PC-3 (cell line): Measurements from ENCODE around the gene ACAN. TPM values are rescaled to one million over a fixed set of nuclear protein-coding genes. Genes with fewer than 3 reads are reported as not detected.
"Not testable (repeated sequence)": the region's sequence is repeated elsewhere in the genome, so short reads cannot be mapped to it uniquely, and the experiment has no call there.

ENCODE experiments used
- ATAC-seq: fragments of 200-7000 bp; cut with Tn5 transposase; 2 replicates; pipeline ENCODE4 v1.9.1; 2020; ENCODE audit warnings: mild to moderate bottlenecking, moderate library complexity
- BruUV-seq: library from RNA; stranded (reverse); fragments of 400-500 nt; replicated peaks from 2 replicates; lab custom pipeline; 2021; lab: Mats Ljungman, UMichigan
- CTCF ChIA-PET: fragments of 300-600 bp; sonication (Branson Sonifier 250); formaldehyde crosslinking; loops from one replicate; lab custom pipeline; 2022; ENCODE audit warnings: antibody characterized with exemption; lab: Charles Lee
- POLR2A ChIA-PET: fragments of 300-600 bp; sonication (Branson Sonifier 250); formaldehyde crosslinking; loops from one replicate; lab custom pipeline; 2022; ENCODE audit warnings: antibody characterized with exemption; ENCODE audit not compliant: unreplicated experiment; lab: Charles Lee
- DNase-seq: peaks from one replicate; pipeline ENCODE4 v3.0.0-alpha.2; 2015
- H2AFZ ChIP-seq: fragments of 300-600 bp; sonication (generic); 2 replicates; pipeline ENCODE4 v1.6.0; 2016; ENCODE audit warnings: antibody characterized with exemption, low read length
- H3F3A ChIP-seq: fragments of 300-600 bp; sonication (generic); one replicate; pipeline ENCODE4 v1.6.0; 2017; ENCODE audit warnings: antibody characterized with exemption, low read length, control low read depth, mild to moderate bottlenecking; ENCODE audit not compliant: unreplicated experiment
- H3K27ac ChIP-seq: fragments of 300-600 bp; sonication (generic); 2 replicates; pipeline ENCODE4 v1.5.1; 2016; ENCODE audit warnings: mild to moderate bottlenecking, low read length
- H3K27me3 ChIP-seq: fragments of 300-600 bp; sonication (generic); 2 replicates; pipeline ENCODE4 v1.6.1; 2016; ENCODE audit warnings: low read length, mixed read lengths
- H3K36me3 ChIP-seq: fragments of 300-600 bp; sonication (generic); 2 replicates; pipeline ENCODE4 v1.6.1; 2016; ENCODE audit warnings: low read depth, mixed run types, low read length, mixed read lengths
- H3K4me1 ChIP-seq: fragments of 300-600 bp; sonication (generic); 2 replicates; pipeline ENCODE4 v1.5.1; 2016; ENCODE audit warnings: low read length; ENCODE audit not compliant: insufficient read depth
- H3K4me2 ChIP-seq: fragments of 300-600 bp; sonication (generic); 2 replicates; pipeline ENCODE4 v1.6.0; 2016; ENCODE audit warnings: low read length
- H3K4me3 ChIP-seq: fragments of 300-600 bp; sonication (generic); 2 replicates; pipeline ENCODE4 v1.5.1; 2016; ENCODE audit warnings: mild to moderate bottlenecking, low read length, mixed read lengths
- H3K79me2 ChIP-seq: fragments of 300-600 bp; sonication (generic); 2 replicates; pipeline ENCODE4 v1.6.1; 2017; ENCODE audit warnings: low read length, mixed read lengths
- H3K9ac ChIP-seq: fragments of 300-600 bp; sonication (generic); 2 replicates; pipeline ENCODE4 v1.6.0; 2016; ENCODE audit warnings: mild to moderate bottlenecking, low read length
- H3K9me2 ChIP-seq: fragments of 300-600 bp; sonication (generic); replicated peaks from 2 replicates; pipeline ENCODE4 v1.6.1; 2016; ENCODE audit warnings: mixed run types, low read length, mixed read lengths
- H3K9me3 ChIP-seq: fragments of 300-600 bp; sonication (generic); 2 replicates; pipeline ENCODE4 v1.6.1; 2016; ENCODE audit warnings: low read length, mixed read lengths
- H4K20me1 ChIP-seq: fragments of 300-600 bp; sonication (generic); 2 replicates; pipeline ENCODE4 v1.6.1; 2016; ENCODE audit warnings: low read length, mixed read lengths
- EZH2 ChIP-seq: fragments of 300-600 bp; sonication (generic); IDR thresholded peaks from one replicate; pipeline ENCODE4 v1.6.1; 2017; ENCODE audit warnings: antibody characterized with exemption, mild to moderate bottlenecking, low read length; ENCODE audit not compliant: unreplicated experiment
- EZH2phosphoT487 ChIP-seq: fragments of 300-600 bp; sonication (generic); IDR thresholded peaks from 2 replicates; pipeline ENCODE4 v1.6.1; 2018; ENCODE audit warnings: mild to moderate bottlenecking, antibody characterized with exemption, low read length, borderline replicate concordance
- intact Hi-C: fragments of 100-400 bp; cut with micrococcal nuclease; formaldehyde crosslinking; loops from 2 replicates; pipeline ENCODE4 v1.9.0; 2023
- total RNA-seq: library from RNA; depleted of rRNA; stranded (reverse); fragments of >200 nt; gene quantifications from 2 replicates; pipeline ENCODE4 v1.2.3, GENCODE V29; 2014
- TF ChIP-seq, protein P1 (sequence below): fragments of 300-600 bp; sonication (generic); conservative IDR thresholded peaks from 2 replicates; pipeline ENCODE4 v1.5.1; 2017; ENCODE audit warnings: antibody characterized with exemption, low read depth, mild to moderate bottlenecking, low read length

The ACAN gene
- total RNA-seq, 1 experiment from 2014 or later, result not detected

DNA sequence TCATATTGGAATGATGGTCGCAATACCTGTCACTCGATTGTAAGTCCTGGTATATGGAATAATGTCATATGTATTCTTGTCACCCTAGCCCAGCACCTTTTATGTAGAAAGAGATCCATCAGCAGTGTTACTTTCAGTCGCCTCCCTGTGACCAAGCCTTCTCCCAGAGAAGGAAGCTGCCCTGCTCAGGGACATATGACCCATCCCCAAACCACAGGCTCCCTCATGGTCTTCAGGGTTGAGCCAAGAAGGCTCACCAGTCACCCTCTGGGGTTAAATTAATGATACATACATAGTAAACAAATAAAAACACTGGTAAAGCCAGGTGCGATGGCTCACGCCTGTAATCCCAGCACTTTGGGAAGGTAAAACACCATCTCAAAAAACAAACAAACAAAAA lies 114.5 kb downstream of the ACAN start:
- ATAC-seq, result no peak
- Histone ChIP-seq H3K4me2 (no peak overlapping the region), H3F3A (no peaks in the 10 kb centered on the region), H3K9me2 (no peaks in the 10 kb centered on the region), H3K9ac (no peak overlapping the region), H3K4me1 (peaks cover 39% of the 10 kb centered on the region), H3K9me3 (no peaks in the 10 kb centered on the region), H4K20me1 (no peaks in the 10 kb centered on the region), H3K79me2 (no peaks in the 10 kb centered on the region), H3K27ac (no peak overlapping the region), H3K4me3 (no peak overlapping the region), H3K36me3 (no peaks in the 10 kb centered on the region), H3K27me3 (no peaks in the 10 kb centered on the region), H2AFZ (no peak overlapping the region)
- no TSS peak for BruUV-seq
- DNase-seq, result peak; percentile 20
- no peak for TF ChIP-seq EZH2
- no peak for TF ChIP-seq EZH2phosphoT487
- TF ChIP-seq, protein P1, sequence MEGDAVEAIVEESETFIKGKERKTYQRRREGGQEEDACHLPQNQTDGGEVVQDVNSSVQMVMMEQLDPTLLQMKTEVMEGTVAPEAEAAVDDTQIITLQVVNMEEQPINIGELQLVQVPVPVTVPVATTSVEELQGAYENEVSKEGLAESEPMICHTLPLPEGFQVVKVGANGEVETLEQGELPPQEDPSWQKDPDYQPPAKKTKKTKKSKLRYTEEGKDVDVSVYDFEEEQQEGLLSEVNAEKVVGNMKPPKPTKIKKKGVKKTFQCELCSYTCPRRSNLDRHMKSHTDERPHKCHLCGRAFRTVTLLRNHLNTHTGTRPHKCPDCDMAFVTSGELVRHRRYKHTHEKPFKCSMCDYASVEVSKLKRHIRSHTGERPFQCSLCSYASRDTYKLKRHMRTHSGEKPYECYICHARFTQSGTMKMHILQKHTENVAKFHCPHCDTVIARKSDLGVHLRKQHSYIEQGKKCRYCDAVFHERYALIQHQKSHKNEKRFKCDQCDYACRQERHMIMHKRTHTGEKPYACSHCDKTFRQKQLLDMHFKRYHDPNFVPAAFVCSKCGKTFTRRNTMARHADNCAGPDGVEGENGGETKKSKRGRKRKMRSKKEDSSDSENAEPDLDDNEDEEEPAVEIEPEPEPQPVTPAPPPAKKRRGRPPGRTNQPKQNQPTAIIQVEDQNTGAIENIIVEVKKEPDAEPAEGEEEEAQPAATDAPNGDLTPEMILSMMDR, result no peak
- intact Hi-C loops, result loop anchor here (2.0 kb wide), 1 partner anchor 63 kb away; no protein-coding TSS in a partner anchor
- ChIA-PET CTCF (no interaction called here), POLR2A (no interaction called here)

GRCh38 chr15:88918738-88919137 lies 115.5 kb downstream of the ACAN start:
- CTCF ChIA-PET, result interaction anchor here (1.0 kb wide), 1 partner anchor 14 kb away, joined by 3 read pairs; no protein-coding TSS in a partner anchor
- no peaks in the 10 kb centered on the region for H3F3A ChIP-seq
- POLR2A ChIA-PET, result no interaction called here
- no peaks in the 10 kb centered on the region for H4K20me1 ChIP-seq
- no peaks in the 10 kb centered on the region for H3K27me3 ChIP-seq
- H3K4me1 ChIP-seq, result peaks cover 38% of the 10 kb centered on the region
- DNase-seq, result peak; percentile 92
- H2AFZ ChIP-seq, result no peak overlapping the region
- H3K9me3 ChIP-seq, result no peaks in the 10 kb centered on the region
- no peak overlapping the region for H3K9ac ChIP-seq
- H3K36me3 ChIP-seq, result no peaks in the 10 kb centered on the region
- H3K79me2 ChIP-seq, result no peaks in the 10 kb centered on the region
- peak overlapping the region; percentile 47 for H3K4me2 ChIP-seq
- H3K27ac ChIP-seq, result no peak overlapping the region
- ATAC-seq, result peak; percentile 86
- no peak overlapping the region for H3K4me3 ChIP-seq
- BruUV-seq, result no TSS peak
- intact Hi-C loops, result loop anchor here (2.0 kb wide), 1 partner anchor 62 kb away; no protein-coding TSS in a partner anchor
- no peak for TF ChIP-seq EZH2
- no peak for TF ChIP-seq EZH2phosphoT487
- TF ChIP-seq, protein P1, result no peak
- no peaks in the 10 kb centered on the region for H3K9me2 ChIP-seq

- no peak overlapping the region for H3K9ac ChIP-seq
- H3K27ac ChIP-seq, result peak overlapping the region; percentile 49
- no peaks in the 10 kb centered on the region for H3K36me3 ChIP-seq
- H3K79me2 ChIP-seq, result no peaks in the 10 kb centered on the region
- no peaks in the 10 kb centered on the region for H4K20me1 ChIP-seq
- no peaks in the 10 kb centered on the region for H3F3A ChIP-seq
- no TSS peak for BruUV-seq
- TF ChIP-seq, protein P1, result no peak
- TF ChIP-seq EZH2, result no peak
- TF ChIP-seq EZH2phosphoT487, result no peak
- intact Hi-C loops, result no loop called here
- ChIA-PET POLR2A (no interaction called here), CTCF (interaction anchor here (1.1 kb wide), 2 partner anchors 16 to 97 kb away, joined by 3 read pairs; no protein-coding TSS in a partner anchor)
- H3K4me3 ChIP-seq, result no peak overlapping the region
- ATAC-seq (peak; percentile 45), DNase-seq (peak; percentile 76)
- H3K9me3 ChIP-seq, result no peaks in the 10 kb centered on the region
- H3K9me2 ChIP-seq, result no peaks in the 10 kb centered on the region
- no peak overlapping the region for H2AFZ ChIP-seq
- H3K4me2 ChIP-seq, result peak overlapping the region; percentile 48
- peaks cover 38% of the 10 kb centered on the region for H3K4me1 ChIP-seq
- H3K27me3 ChIP-seq, result no peaks in the 10 kb centered on the region
Observed at GRCh38 chr15:88920186-88920891, 117.1 kb downstream of the ACAN start.

- H3K27me3 ChIP-seq, BruUV-seq, H3K9me3 ChIP-seq, POLR2A ChIA-PET, H3F3A ChIP-seq, H3K9me2 ChIP-seq, H3K36me3 ChIP-seq, H3K9ac ChIP-seq, H3K79me2 ChIP-seq, H2AFZ ChIP-seq, intact Hi-C loops, H3K4me3 ChIP-seq, H4K20me1 ChIP-seq: not testable (repeated sequence)
- Histone ChIP-seq H3K4me1 (peaks cover 38% of the 10 kb centered on the region), H3K4me2 (peak overlapping the region; percentile 48), H3K27ac (peak overlapping the region; percentile 49)
- ATAC-seq (peak; percentile 63), DNase-seq (peak; percentile 78)
- CTCF ChIA-PET, result interaction anchor here (1.1 kb wide), 2 partner anchors 16 to 96 kb away, joined by 3 read pairs; no protein-coding TSS in a partner anchor
Observed at GRCh38 chr15:88920892-88921435, 117.7 kb downstream of the ACAN start.
